ENCODE results near the gene PDE4A.

Gene PDE4A

GRCh38 chr19:10517361-10517759 lies 97.0 kb downstream of the PDE4A start, which contains the start of gene S1PR5:
Gene S1PR5, minus strand, starts transcription at chr19:10517447. Its CDS starts 2,436 bp downstream, at chr19:10515011.
- Histone ChIP-seq H3K4me3 (replicated peaks; ENCODE audit: low read depth, low read length) (no peak within 1 kb of the TSS), H3K36me3 (ENCODE audit: control insufficient read depth, insufficient read depth, low read length) (no peaks in the 10 kb centered on the region), H3K27me3 (replicated peaks; ENCODE audit: control insufficient read depth, insufficient read depth, low read length) (peaks cover 7% of the 10 kb centered on the region)
- no peak for DNase-seq (ENCODE audit: extremely low read depth, insufficient read length)
- no peak for TF ChIP-seq CTCF (IDR thresholded peaks at IDR 0.05; ENCODE audit: insufficient read depth, low read length, poor library complexity, severe bottlenecking)

- Histone ChIP-seq H3K4me3 (replicated peaks; ENCODE audit: low read depth, low read length) (no peak overlapping the region), H3K36me3 (ENCODE audit: control insufficient read depth, insufficient read depth, low read length) (no peaks in the 10 kb centered on the region), H3K27me3 (replicated peaks; ENCODE audit: control insufficient read depth, insufficient read depth, low read length) (peaks cover 7% of the 10 kb centered on the region)
- no peak for TF ChIP-seq CTCF (IDR thresholded peaks at IDR 0.05; ENCODE audit: insufficient read depth, low read length, poor library complexity, severe bottlenecking)
- DNase-seq (ENCODE audit: extremely low read depth, insufficient read length): no peak
These were observed 97.6 kb downstream of the PDE4A start for GRCh38 chr19:10517760-10518443.

- H3K36me3 ChIP-seq (ENCODE audit: control insufficient read depth, insufficient read depth, low read length): no peaks in the 10 kb centered on the region
- no peak for DNase-seq (ENCODE audit: extremely low read depth, insufficient read length)
- no peak for TF ChIP-seq CTCF (IDR thresholded peaks at IDR 0.05; ENCODE audit: insufficient read depth, low read length, poor library complexity, severe bottlenecking)
- H3K27me3 ChIP-seq (replicated peaks; ENCODE audit: control insufficient read depth, insufficient read depth, low read length): peaks cover 7% of the 10 kb centered on the region
- no peak overlapping the region for H3K4me3 ChIP-seq (replicated peaks; ENCODE audit: low read depth, low read length)
These were observed 98.4 kb downstream of the PDE4A start for GRCh38 chr19:10518444-10519361.
